Putamen (tissue), 1 donor: Measurements from ENCODE around the gene KCNQ2.

ENCODE experiments used
- DNase-seq: peaks from one replicate; pipeline ENCODE4 v3.0.0-alpha.2; 2016; ENCODE audit warnings: low spot score

Gene KCNQ2

GRCh38 chr20:63471002-63471716 lies 1.3 kb downstream of the KCNQ2 start:
- no peak for DNase-seq

- DNase-seq = no peak
Measured at GRCh38 chr20:63470410-63470809, 2.0 kb downstream of the KCNQ2 start.

GRCh38 chr20:63469713-63470101 lies 2.7 kb downstream of the KCNQ2 start:
- no peak for DNase-seq

- no peak for DNase-seq
Measured at GRCh38 chr20:63469019-63469712, 3.3 kb downstream of the KCNQ2 start.

- DNase-seq = no peak
Measured at GRCh38 chr20:63468421-63468820, 4.0 kb downstream of the KCNQ2 start.

- no peak for DNase-seq
Measured at GRCh38 chr20:63467294-63468083, 5.0 kb downstream of the KCNQ2 start.

- no peak for DNase-seq
Measured at GRCh38 chr20:63466861-63467260, 5.6 kb downstream of the KCNQ2 start.

- DNase-seq = no peak
Measured at GRCh38 chr20:63466250-63466825, 6.1 kb downstream of the KCNQ2 start.

GRCh38 chr20:63465380-63466249 lies 6.8 kb downstream of the KCNQ2 start:
- DNase-seq = no peak

- no peak for DNase-seq
Measured at GRCh38 chr20:63464289-63464635, 8.2 kb downstream of the KCNQ2 start.

- peak; percentile 48 for DNase-seq
Measured at GRCh38 chr20:63463400-63464288, 8.8 kb downstream of the KCNQ2 start.

- DNase-seq = peak; percentile 50
Measured at GRCh38 chr20:63462244-63462643, 10.2 kb downstream of the KCNQ2 start.

GRCh38 chr20:63461104-63461763 lies 11.2 kb downstream of the KCNQ2 start:
- DNase-seq = no peak

- no peak for DNase-seq
Measured at GRCh38 chr20:63459070-63459380, 13.4 kb downstream of the KCNQ2 start.

- no peak for DNase-seq
Measured at GRCh38 chr20:63458170-63459069, 14.0 kb downstream of the KCNQ2 start.

- DNase-seq = no peak
Measured at GRCh38 chr20:63457737-63458136, 14.7 kb downstream of the KCNQ2 start.

GRCh38 chr20:63456429-63457284 lies 15.8 kb downstream of the KCNQ2 start:
- DNase-seq = no peak

GRCh38 chr20:63455568-63455859 lies 16.9 kb downstream of the KCNQ2 start:
- no peak for DNase-seq
